SU-DHL-6 (cell line): ENCODE results near the gene HOXD9.

Source experiments
- H2AFZ ChIP-seq: fragments of 200-600 bp; sonication (generic); 2 replicates; pipeline ENCODE4 v1.6.1; 2014; ENCODE audit warnings: low read depth, mild to moderate bottlenecking, moderate library complexity, mixed read lengths, antibody characterized with exemption, low read length; ENCODE audit not compliant: severe bottlenecking
- H3F3A ChIP-seq: fragments of 200-600 bp; shearing (Covaris generic); 2 replicates; pipeline ENCODE4 v1.6.0; 2016; ENCODE audit warnings: antibody characterized with exemption, mild to moderate bottlenecking; ENCODE audit not compliant: insufficient read depth
- H3K27ac ChIP-seq: fragments of 200-600 bp; sonication (generic); 2 replicates; pipeline ENCODE4 v1.5.1; 2016; ENCODE audit warnings: low read depth, mild to moderate bottlenecking, low read length, moderate library complexity, mixed read lengths
- H3K27me3 ChIP-seq: fragments of 200-600 bp; sonication (generic), shearing (Covaris generic); 2 replicates; pipeline ENCODE4 v1.6.0; 2014; ENCODE audit warnings: mild to moderate bottlenecking, low read length
- H3K36me3 ChIP-seq: fragments of 200-600 bp; sonication (generic); 2 replicates; pipeline ENCODE4 v1.6.1; 2014; ENCODE audit warnings: mild to moderate bottlenecking, low read length, mixed read lengths
- H3K4me2 ChIP-seq: fragments of 300-600, 200-600 bp; shearing (Covaris generic), sonication (generic); 2 replicates; pipeline ENCODE4 v1.6.0; 2014; ENCODE audit warnings: low read length, low read depth, mild to moderate bottlenecking; ENCODE audit not compliant: poor library complexity, severe bottlenecking
- H3K4me3 ChIP-seq: fragments of 200-600 bp; sonication (generic); 2 replicates; pipeline ENCODE4 v1.5.1; 2014; ENCODE audit warnings: antibody characterized with exemption, low read length, mild to moderate bottlenecking, mixed read lengths; ENCODE audit not compliant: insufficient read depth, poor library complexity, severe bottlenecking
- H3K79me2 ChIP-seq: fragments of 200-600 bp; sonication (generic); 2 replicates; pipeline ENCODE4 v1.6.1; 2014; ENCODE audit warnings: mild to moderate bottlenecking, low read length, moderate library complexity; ENCODE audit not compliant: insufficient read depth
- H3K9ac ChIP-seq: fragments of 200-600 bp; sonication (generic); 2 replicates; pipeline ENCODE4 v1.7.0; 2014; ENCODE audit warnings: mild to moderate bottlenecking, low read length
- H3K9me2 ChIP-seq: fragments of 200-600 bp; sonication (generic); replicated peaks from 2 replicates; pipeline ENCODE4 v1.6.1; 2014; ENCODE audit warnings: low read length; ENCODE audit not compliant: insufficient read depth
- H3K9me3 ChIP-seq: fragments of 200-600 bp; sonication (generic); 2 replicates; pipeline ENCODE4 v1.6.1; 2014; ENCODE audit warnings: low read length, mixed read lengths; ENCODE audit not compliant: insufficient read depth
- H4K20me1 ChIP-seq: fragments of 200-600 bp; sonication (generic); 2 replicates; pipeline ENCODE4 v1.6.1; 2014; ENCODE audit warnings: low read depth, mild to moderate bottlenecking, antibody characterized with exemption, low read length, moderate library complexity, mixed read lengths
- CTCF ChIP-seq: fragments of 200-600 bp; sonication (generic); IDR thresholded peaks from one replicate; pipeline ENCODE4 v1.5.1; 2017; ENCODE audit warnings: antibody characterized with exemption, mild to moderate bottlenecking, low read length, moderate library complexity; ENCODE audit not compliant: insufficient read depth, poor library complexity, severe bottlenecking
- EZH2phosphoT487 ChIP-seq: fragments of 200-600 bp; sonication (generic), shearing (Covaris generic); conservative IDR thresholded peaks from 2 replicates; pipeline ENCODE4 v1.6.1; 2018; ENCODE audit warnings: mild to moderate bottlenecking, antibody characterized with exemption, low read length, moderate library complexity, mixed read lengths

The HOXD9 gene

GRCh38 chr2:176173567-176174381 lies 51.3 kb downstream of the HOXD9 start:
- Histone ChIP-seq H2AFZ (peak overlapping the region; percentile 26), H3K36me3 (no peaks in the 10 kb centered on the region), H4K20me1 (no peaks in the 10 kb centered on the region), H3K79me2 (no peaks in the 10 kb centered on the region), H3K4me2 (no peak overlapping the region), H3K9me3 (no peaks in the 10 kb centered on the region), H3K27me3 (no peaks in the 10 kb centered on the region), H3K9me2 (no peaks in the 10 kb centered on the region), H3K4me3 (no peak overlapping the region), H3F3A (no peaks in the 10 kb centered on the region), H3K9ac (no peak overlapping the region), H3K27ac (no peak overlapping the region)
- no peak for TF ChIP-seq CTCF
- no peak for TF ChIP-seq EZH2phosphoT487

- Histone ChIP-seq H3K27me3 (no peaks in the 10 kb centered on the region), H3K9ac (no peak overlapping the region), H3K79me2 (no peaks in the 10 kb centered on the region), H3K27ac (no peak overlapping the region), H3K9me3 (no peaks in the 10 kb centered on the region), H3F3A (no peaks in the 10 kb centered on the region), H3K9me2 (no peaks in the 10 kb centered on the region), H3K4me3 (no peak overlapping the region), H3K4me2 (no peak overlapping the region), H4K20me1 (no peaks in the 10 kb centered on the region), H3K36me3 (no peaks in the 10 kb centered on the region), H2AFZ (peak overlapping the region; percentile 26)
- no peak for TF ChIP-seq EZH2phosphoT487
- TF ChIP-seq CTCF, result no peak
Measured at GRCh38 chr2:176174382-176174823, 51.9 kb downstream of the HOXD9 start.
